Measurements from ENCODE around the gene RCC2.

RCC2 gene

GRCh38 chr1:17466359-17466758 lies 26.9 kb upstream of the RCC2 start:
- no peak overlapping the region for H3K4me2 ChIP-seq (ENCODE audit: low read length)
- no peak overlapping the region for H3K9ac ChIP-seq (ENCODE audit: low read length)
- H3K9me2 ChIP-seq (ENCODE audit: low read depth, low read length) = no peaks in the 10 kb centered on the region
- H3F3A ChIP-seq (ENCODE audit: insufficient read depth, low read length) = no peaks in the 10 kb centered on the region
- no peaks in the 10 kb centered on the region for H3K9me3 ChIP-seq (ENCODE audit: low read length)
- H4K20me1 ChIP-seq (ENCODE audit: insufficient read depth, low read length) = no peaks in the 10 kb centered on the region
- no peaks in the 10 kb centered on the region for H3K36me3 ChIP-seq (ENCODE audit: insufficient read depth, low read length)
- no peaks in the 10 kb centered on the region for H3K79me2 ChIP-seq (ENCODE audit: insufficient read depth, low read length)
- no peak for TF ChIP-seq EZH2 (IDR thresholded peaks at IDR 0.05; ENCODE audit: borderline replicate concordance, low read length)
- TF ChIP-seq CTCF (IDR thresholded peaks at IDR 0.05; ENCODE audit: low read length) = no peak
- no peak overlapping the region for H3K4me3 ChIP-seq (ENCODE audit: low read depth, low read length, poor library complexity, severe bottlenecking)
- no peak overlapping the region for H2AFZ ChIP-seq (ENCODE audit: low read length)
- no peaks in the 10 kb centered on the region for H3K4me1 ChIP-seq (ENCODE audit: insufficient read depth, low read length, severe bottlenecking)
- no peak overlapping the region for H3K27ac ChIP-seq (ENCODE audit: low read depth, low read length, poor library complexity, severe bottlenecking)
- H3K27me3 ChIP-seq (ENCODE audit: insufficient read depth, low read length) = no peaks in the 10 kb centered on the region

DNA sequence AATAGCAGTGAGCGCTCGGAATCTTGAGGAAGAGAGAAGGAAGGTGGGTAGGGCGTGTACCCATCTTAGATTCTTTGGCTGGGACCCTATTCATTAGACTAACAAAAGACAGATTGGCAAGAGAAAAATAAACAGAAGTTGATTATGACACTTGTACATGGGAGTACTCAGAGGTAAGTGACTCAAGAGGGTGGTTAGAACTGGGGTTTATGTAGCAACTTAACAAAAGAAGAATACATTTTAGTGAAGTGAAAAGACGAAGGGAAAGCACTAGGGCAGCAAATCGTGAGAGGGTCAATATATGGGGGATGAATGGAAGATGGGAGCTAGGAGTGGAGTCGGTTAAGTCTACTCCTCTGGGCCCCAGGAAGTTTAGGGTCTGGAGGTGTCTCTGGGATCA lies 25.8 kb upstream of the RCC2 start:
- Histone ChIP-seq H3K9ac (ENCODE audit: low read length) (no peak overlapping the region), H3F3A (ENCODE audit: insufficient read depth, low read length) (no peaks in the 10 kb centered on the region), H3K79me2 (ENCODE audit: insufficient read depth, low read length) (no peaks in the 10 kb centered on the region), H2AFZ (ENCODE audit: low read length) (no peak overlapping the region), H3K9me3 (ENCODE audit: low read length) (no peaks in the 10 kb centered on the region), H3K9me2 (ENCODE audit: low read depth, low read length) (no peaks in the 10 kb centered on the region), H3K4me3 (ENCODE audit: low read depth, low read length, poor library complexity, severe bottlenecking) (no peak overlapping the region), H3K36me3 (ENCODE audit: insufficient read depth, low read length) (no peaks in the 10 kb centered on the region), H3K27me3 (ENCODE audit: insufficient read depth, low read length) (no peaks in the 10 kb centered on the region), H3K4me1 (ENCODE audit: insufficient read depth, low read length, severe bottlenecking) (no peaks in the 10 kb centered on the region), H3K4me2 (ENCODE audit: low read length) (no peak overlapping the region), H3K27ac (ENCODE audit: low read depth, low read length, poor library complexity, severe bottlenecking) (no peak overlapping the region), H4K20me1 (ENCODE audit: insufficient read depth, low read length) (no peaks in the 10 kb centered on the region)
- TF ChIP-seq CTCF (IDR thresholded peaks at IDR 0.05; ENCODE audit: low read length) (no peak), EZH2 (IDR thresholded peaks at IDR 0.05; ENCODE audit: borderline replicate concordance, low read length) (no peak)

DNA sequence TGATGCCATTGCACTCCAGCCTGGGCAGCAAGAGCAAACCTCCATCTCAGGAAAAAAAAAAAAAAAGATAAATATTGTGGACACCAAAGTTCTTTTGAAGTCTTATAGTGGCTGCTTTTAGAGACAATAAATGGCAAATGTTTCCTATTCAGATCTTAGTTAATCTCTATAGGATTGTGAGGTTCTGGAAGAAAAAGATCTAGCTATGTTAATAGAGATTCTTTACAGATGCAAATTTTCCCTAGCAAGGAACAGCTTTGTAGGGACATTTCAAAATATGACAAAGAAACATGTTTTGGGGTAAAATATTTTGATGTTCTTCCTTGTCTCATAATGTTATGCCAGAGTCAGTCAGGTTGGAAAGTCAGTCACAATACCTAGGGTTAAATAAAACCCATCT lies 24.5 kb upstream of the RCC2 start:
- no peaks in the 10 kb centered on the region for H3K4me1 ChIP-seq (ENCODE audit: insufficient read depth, low read length, severe bottlenecking)
- TF ChIP-seq CTCF (IDR thresholded peaks at IDR 0.05; ENCODE audit: low read length) (no peak), EZH2 (IDR thresholded peaks at IDR 0.05; ENCODE audit: borderline replicate concordance, low read length) (no peak)
- no peaks in the 10 kb centered on the region for H3K9me3 ChIP-seq (ENCODE audit: low read length)
- no peak overlapping the region for H3K27ac ChIP-seq (ENCODE audit: low read depth, low read length, poor library complexity, severe bottlenecking)
- no peak overlapping the region for H3K4me3 ChIP-seq (ENCODE audit: low read depth, low read length, poor library complexity, severe bottlenecking)
- H2AFZ ChIP-seq (ENCODE audit: low read length) = no peak overlapping the region
- no peak overlapping the region for H3K9ac ChIP-seq (ENCODE audit: low read length)
- H3K36me3 ChIP-seq (ENCODE audit: insufficient read depth, low read length) = no peaks in the 10 kb centered on the region
- no peaks in the 10 kb centered on the region for H3K27me3 ChIP-seq (ENCODE audit: insufficient read depth, low read length)
- H4K20me1 ChIP-seq (ENCODE audit: insufficient read depth, low read length) = no peaks in the 10 kb centered on the region
- no peaks in the 10 kb centered on the region for H3F3A ChIP-seq (ENCODE audit: insufficient read depth, low read length)
- H3K4me2 ChIP-seq (ENCODE audit: low read length) = no peak overlapping the region
- H3K79me2 ChIP-seq (ENCODE audit: insufficient read depth, low read length) = no peaks in the 10 kb centered on the region
- H3K9me2 ChIP-seq (ENCODE audit: low read depth, low read length) = no peaks in the 10 kb centered on the region

Data from OCI-LY1 (cell line).